GM21825 (cell line): Measurements from ENCODE around the gene LPCAT1.

ENCODE experiments used
- ATAC-seq: cut with Tn5 transposase; IDR thresholded peaks from one replicate; pipeline ENCODE4 v1.9.1; 2021; ENCODE audit warnings: mild to moderate bottlenecking, moderate library complexity; ENCODE audit not compliant: unreplicated experiment

Gene LPCAT1

GRCh38 chr5:1414311-1415058 lies 109.3 kb downstream of the LPCAT1 start:
- ATAC-seq: no peak

GRCh38 chr5:1413611-1414241 lies 110.0 kb downstream of the LPCAT1 start:
- ATAC-seq: no peak

GRCh38 chr5:1413211-1413610 lies 110.5 kb downstream of the LPCAT1 start:
- ATAC-seq: no peak

DNA sequence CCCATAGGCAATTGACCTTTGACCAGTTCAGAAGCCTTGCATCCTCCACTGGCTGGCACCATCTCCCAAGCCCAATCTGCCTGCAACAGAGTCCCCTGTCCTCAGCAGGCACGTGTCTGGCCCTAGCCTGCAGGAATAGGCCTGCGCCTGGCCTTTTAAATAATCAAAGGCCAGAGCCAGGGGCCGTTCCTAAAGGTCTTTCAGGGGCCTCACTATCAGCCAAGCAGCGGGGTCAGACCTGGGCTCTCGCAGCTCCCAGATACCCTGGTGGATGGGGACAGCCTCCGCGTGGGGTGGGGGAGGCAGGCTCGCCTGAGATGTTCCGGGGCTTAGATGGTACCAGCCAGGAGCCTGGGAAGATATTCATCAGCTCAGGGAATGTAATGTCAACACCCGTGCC lies 111.1 kb downstream of the LPCAT1 start:
- no peak for ATAC-seq

- no peak for ATAC-seq
Observed at GRCh38 chr5:1412163-1412562, 111.6 kb downstream of the LPCAT1 start.
